DOHH2 (cell line): ENCODE measurements around the gene ZSCAN16.

Source experiments
- CTCF ChIP-seq: fragments of 200-600 bp; sonication (generic); IDR thresholded peaks from one replicate; pipeline ENCODE4 v1.5.1; 2014; ENCODE audit warnings: antibody characterized with exemption, mild to moderate bottlenecking, low read depth, low read length; ENCODE audit not compliant: poor library complexity, severe bottlenecking
- EZH2phosphoT487 ChIP-seq: fragments of 200-600 bp; sonication (generic); IDR thresholded peaks from 2 replicates; pipeline ENCODE4 v1.6.1; 2017; ENCODE audit warnings: borderline replicate concordance, mild to moderate bottlenecking, antibody characterized with exemption, low read length, moderate library complexity, mixed read lengths

GRCh38 chr6:28154357-28154756 is 29.9 kb downstream of the ZSCAN16 start:
- TF ChIP-seq CTCF (no peak), EZH2phosphoT487 (no peak)
